ENCODE results near the gene NNT. TPM values are rescaled to one million over a fixed set of nuclear protein-coding genes. Genes with fewer than 3 reads are reported as not detected.
A peak's percentile ranks its signal among the peaks of the same experiment; 100 is the strongest.
"Not testable (repeated sequence)": the region's sequence is repeated elsewhere in the genome, so short reads cannot be mapped to it uniquely, and the experiment has no call there.

The NNT gene
- total RNA-seq = 10 to 100 TPM; 53.6 to 69.4 TPM
- polyA plus RNA-seq = 10 to 100 TPM; 13.9 to 20.4 TPM
- long read RNA-seq, donor 1, full-length matches to known transcripts = 3 of 48 reads
- long read RNA-seq, donor 1, partial matches to known transcripts = 26 of 48 reads
- long read RNA-seq, donor 1, other reads (novel, unspliced or antisense) = 19 of 48 reads
- long read RNA-seq, donor 2, full-length matches to known transcripts = 10 of 30 reads
- long read RNA-seq, donor 2, partial matches to known transcripts = 9 of 30 reads
- long read RNA-seq, donor 2, other reads (novel, unspliced or antisense) = 11 of 30 reads

DNA sequence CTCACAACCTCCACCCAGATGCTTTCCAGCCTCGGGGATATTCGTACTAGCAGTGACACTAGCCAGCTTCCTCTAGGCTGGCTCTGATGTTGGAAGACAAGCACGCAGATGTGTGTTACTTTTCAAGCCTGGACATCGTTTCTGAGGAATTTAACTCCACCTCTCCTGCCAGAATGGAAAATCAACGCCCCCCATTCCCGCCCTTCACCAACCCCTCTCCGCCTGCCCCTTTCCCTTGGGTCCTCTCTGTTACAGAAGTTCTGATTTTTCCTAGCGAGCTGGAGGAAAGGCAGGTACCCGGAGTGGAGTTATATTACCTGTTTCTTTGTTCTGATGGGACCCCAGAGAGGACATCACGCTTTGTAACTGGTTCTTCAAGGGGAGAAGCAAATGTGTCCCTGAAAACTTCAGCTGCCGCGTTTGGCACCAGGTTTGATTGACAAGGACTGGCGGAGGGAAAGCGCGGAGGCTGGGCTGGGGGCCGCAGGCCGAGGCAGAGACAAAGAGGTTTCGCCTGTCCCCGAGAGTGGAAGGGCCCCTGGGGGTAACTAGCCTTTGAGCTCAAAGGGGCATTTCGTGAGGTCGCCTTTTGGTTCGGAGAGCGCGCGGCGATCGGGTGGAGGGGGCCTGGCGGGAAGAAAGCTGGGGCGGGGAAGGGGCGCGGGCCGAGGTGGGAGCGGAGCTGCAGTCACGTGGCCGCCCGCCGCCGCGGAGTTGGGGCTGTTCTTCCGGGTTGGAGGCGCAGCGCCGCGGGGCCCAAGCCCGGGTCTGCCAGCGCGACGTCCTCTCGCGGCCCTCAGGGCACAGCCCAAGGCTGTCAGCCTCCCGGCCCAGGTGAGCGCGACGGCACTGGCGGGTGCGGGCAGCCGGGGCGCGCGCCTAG, at the start of gene NNT:
NNT (plus strand) TSS at position 720 of the 883 bp plus-strand sequence. CDS start 6,016 bp downstream, outside the sequence.
- WGBS, 2 donors = 0 to 1% methylated on average over 59 to 60 of the region's 60 CpGs
- H3K27ac ChIP-seq (ENCODE audit: low read depth in 1 of 2, low read length in 2 of 2) = peak within 1 kb of the TSS; percentile 22 to 60
- ATAC-seq (ENCODE audit: low FRiP score) (peak; percentile 94), DNase-seq (peak; percentile 87 to 94)
- H3K4me1 ChIP-seq (ENCODE audit: control insufficient read depth in 1 of 2, insufficient read depth in 2 of 2, low read length in 2 of 2) = peaks cover 0 to 5% of the 10 kb centered on the region in 2 donors
- no peaks in the 10 kb centered on the region for H3K27me3 ChIP-seq (ENCODE audit: control insufficient read depth in 1 of 2, insufficient read depth in 2 of 2, low read length in 1 of 2)
- intact Hi-C loops (cut with DNase I) = loop anchor here (2.0 to 5.0 kb wide), 2 partner anchors 46 to 290 kb away; partner anchors contain the start of genes PAIP1 (in 2 of the 2) and HMGCS1 (in 1 of the 2)
- peak within 1 kb of the TSS; percentile 51 to 66 for H3K4me3 ChIP-seq (ENCODE audit: low read length in 2 of 2)
- H3K9me3 ChIP-seq (ENCODE audit: control insufficient read depth, low read length) = no peaks in the 10 kb centered on the region
- H3K36me3 ChIP-seq (ENCODE audit: control insufficient read depth in 1 of 2, insufficient read depth in 2 of 2, low read length in 1 of 2) = no peaks in the 10 kb centered on the region

DNA sequence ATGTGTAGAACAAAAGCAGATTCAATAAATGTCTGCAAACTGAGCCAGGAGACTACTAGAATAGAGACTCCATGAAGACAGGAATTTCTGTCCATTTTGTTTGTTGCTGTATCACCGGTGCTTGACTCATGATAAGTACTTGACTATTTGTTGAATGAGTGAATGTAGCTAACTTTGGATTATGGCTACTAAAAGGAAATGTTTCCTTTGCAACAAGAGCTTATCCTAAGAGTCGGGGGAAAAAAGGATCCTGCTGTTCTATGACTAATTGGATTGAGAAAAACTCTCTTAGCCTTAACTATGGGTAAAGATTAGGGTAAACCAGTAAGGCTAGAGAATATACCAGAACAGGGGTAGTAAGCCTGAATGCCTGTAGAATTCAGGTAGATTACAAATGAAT, 49.6 kb upstream of the NNT start:
- H3K27me3 ChIP-seq (ENCODE audit: control insufficient read depth in 1 of 2, insufficient read depth in 2 of 2, low read length in 1 of 2) = no peaks in the 10 kb centered on the region
- ATAC-seq (ENCODE audit: low FRiP score) = no peak
- 26 to 43% methylated on average over 2 of the region's 2 CpGs for WGBS, 2 donors
- H3K4me1 ChIP-seq (ENCODE audit: control insufficient read depth in 1 of 2, insufficient read depth in 2 of 2, low read length in 2 of 2) = peaks cover 0 to 12% of the 10 kb centered on the region in 2 donors
- no peak overlapping the region for H3K4me3 ChIP-seq (ENCODE audit: low read length in 2 of 2)
- H3K9me3 ChIP-seq (ENCODE audit: control insufficient read depth, low read length) = no peaks in the 10 kb centered on the region
- H3K36me3 ChIP-seq (ENCODE audit: control insufficient read depth in 1 of 2, insufficient read depth in 2 of 2, low read length in 1 of 2) = no peaks in the 10 kb centered on the region
- intact Hi-C loops (cut with DNase I) = no loop called here
- H3K27ac ChIP-seq (ENCODE audit: low read depth in 1 of 2, low read length in 2 of 2) = no peak overlapping the region
- no peak for DNase-seq

DNA sequence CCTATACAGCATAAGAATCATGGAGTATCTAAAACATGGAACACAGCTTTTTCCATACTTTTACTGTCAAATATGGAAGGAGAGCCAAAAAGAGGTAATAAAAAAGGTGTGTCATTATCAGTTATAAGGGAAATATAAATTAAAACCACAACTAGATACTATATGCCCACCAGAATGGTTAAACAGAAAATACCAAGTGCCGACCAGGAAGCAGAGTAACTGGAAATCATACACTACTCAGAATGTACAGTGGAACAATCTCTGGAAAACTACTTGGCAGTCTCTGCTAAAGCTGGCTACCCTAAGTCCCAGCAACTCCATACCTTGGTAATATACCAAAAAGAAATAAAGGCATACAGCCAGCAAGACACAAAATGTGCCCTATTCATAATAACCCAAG, 48.5 kb upstream of the NNT start:
- intact Hi-C loops (cut with DNase I) = no loop called here
- ATAC-seq (ENCODE audit: low FRiP score) (no peak), DNase-seq (no peak)
- H3K36me3 ChIP-seq (ENCODE audit: control insufficient read depth in 1 of 2, insufficient read depth in 2 of 2, low read length in 1 of 2) = no peaks in the 10 kb centered on the region
- H3K4me1 ChIP-seq (ENCODE audit: control insufficient read depth in 1 of 2, insufficient read depth in 2 of 2, low read length in 2 of 2) = peaks cover 0 to 10% of the 10 kb centered on the region in 2 donors
- no peak overlapping the region for H3K4me3 ChIP-seq (ENCODE audit: low read length in 2 of 2)
- no peaks in the 10 kb centered on the region for H3K27me3 ChIP-seq (ENCODE audit: control insufficient read depth in 1 of 2, insufficient read depth in 2 of 2, low read length in 1 of 2)
- H3K9me3 ChIP-seq (ENCODE audit: control insufficient read depth, low read length) = no peaks in the 10 kb centered on the region
- WGBS, 2 donors = 82 to 86% methylated on average over 1 of the region's 1 CpG
- no peak overlapping the region for H3K27ac ChIP-seq (ENCODE audit: low read depth in 1 of 2, low read length in 2 of 2)

DNA sequence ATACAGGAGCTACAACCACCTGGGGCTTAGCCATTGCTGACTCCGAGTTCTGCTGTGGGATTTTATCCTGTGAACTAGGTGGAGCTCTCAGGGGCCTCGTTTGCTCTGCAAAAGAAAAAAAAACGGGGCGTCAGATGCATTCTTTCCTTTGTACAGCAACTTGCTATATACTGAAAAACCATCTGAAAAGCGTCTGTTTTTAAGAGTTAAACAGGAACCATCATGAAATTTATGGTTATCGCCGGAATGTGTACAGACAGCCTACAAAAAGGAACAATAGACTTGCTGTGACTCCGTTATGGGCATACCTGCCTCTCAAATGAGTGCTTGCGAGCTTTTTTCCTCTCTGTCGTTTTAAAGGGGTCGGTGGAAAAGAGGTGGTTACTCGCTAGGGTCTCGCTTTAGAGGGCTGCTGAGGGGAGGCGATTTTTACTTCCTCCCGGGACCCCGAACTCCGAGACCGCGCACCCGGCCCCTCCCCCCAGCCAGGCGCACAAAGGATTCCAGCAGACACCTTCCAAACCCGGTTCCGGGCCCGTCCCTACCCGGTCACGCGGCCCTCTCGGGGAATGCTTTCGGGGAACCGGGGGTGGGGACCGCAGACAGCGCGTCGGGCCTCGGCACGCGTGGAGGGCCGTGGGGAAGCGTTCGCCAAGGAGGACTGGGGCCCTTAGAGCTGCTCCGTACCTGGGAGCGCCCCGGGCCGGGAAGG, 46.9 kb upstream of the NNT start:
- peaks cover 0 to 10% of the 10 kb centered on the region in 2 donors for H3K4me1 ChIP-seq (ENCODE audit: control insufficient read depth in 1 of 2, insufficient read depth in 2 of 2, low read length in 2 of 2)
- 0% methylated on average over 40 to 44 of the region's 44 CpGs for WGBS, 2 donors
- peak; percentile 68 to 84 for DNase-seq
- no peak for ATAC-seq (ENCODE audit: low FRiP score)
- H3K4me3 ChIP-seq (ENCODE audit: low read length in 2 of 2) = peak overlapping the region; percentile 73 to 100
- intact Hi-C loops (cut with DNase I) = loop anchor here (2.0 to 5.0 kb wide), 3 partner anchors 39 to 71 kb away; partner anchors contain the start of genes NNT (in 2 of the 2) and C5orf34 (in 1 of the 2)
- H3K27ac ChIP-seq (ENCODE audit: low read depth in 1 of 2, low read length in 2 of 2) = peak overlapping the region; percentile 51 to 99
- no peaks in the 10 kb centered on the region for H3K9me3 ChIP-seq (ENCODE audit: control insufficient read depth, low read length)
- no peaks in the 10 kb centered on the region for H3K36me3 ChIP-seq (ENCODE audit: control insufficient read depth in 1 of 2, insufficient read depth in 2 of 2, low read length in 1 of 2)
- H3K27me3 ChIP-seq (ENCODE audit: control insufficient read depth in 1 of 2, insufficient read depth in 2 of 2, low read length in 1 of 2) = no peaks in the 10 kb centered on the region

DNA sequence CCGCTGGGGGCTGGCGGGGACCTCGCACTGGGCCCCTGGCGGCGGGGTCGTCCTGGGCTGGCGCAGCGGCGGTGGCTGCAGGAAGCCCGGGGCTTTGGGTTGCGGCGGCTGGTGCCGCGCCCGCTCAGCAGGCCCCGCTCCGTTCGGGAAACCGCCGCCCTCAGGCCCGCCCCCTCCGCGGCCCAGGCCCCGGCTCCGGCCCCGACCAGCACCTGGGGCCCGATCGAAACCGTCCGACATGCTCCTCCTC, 46.4 kb upstream of the NNT start:
- H3K36me3 ChIP-seq (ENCODE audit: control insufficient read depth in 1 of 2, insufficient read depth in 2 of 2, low read length in 1 of 2); DNase-seq; H3K27me3 ChIP-seq (ENCODE audit: control insufficient read depth in 1 of 2, insufficient read depth in 2 of 2, low read length in 1 of 2); H3K9me3 ChIP-seq (ENCODE audit: control insufficient read depth, low read length): not testable (repeated sequence)
- peak overlapping the region; percentile 46 to 99 for H3K27ac ChIP-seq (ENCODE audit: low read depth in 1 of 2, low read length in 2 of 2)
- peaks cover 0 to 10% of the 10 kb centered on the region in 2 donors for H3K4me1 ChIP-seq (ENCODE audit: control insufficient read depth in 1 of 2, insufficient read depth in 2 of 2, low read length in 2 of 2)
- intact Hi-C loops (cut with DNase I) = loop anchor here (2.0 to 5.0 kb wide), 3 partner anchors 39 to 72 kb away; partner anchors contain the start of genes NNT (in 2 of the 2) and C5orf34 (in 1 of the 2)
- peak overlapping the region; percentile 73 to 100 for H3K4me3 ChIP-seq (ENCODE audit: low read length in 2 of 2)
- peak; percentile 93 for ATAC-seq (ENCODE audit: low FRiP score)
- 0 to 1% methylated on average over 5 to 30 of the region's 30 CpGs for WGBS, 2 donors

DNA sequence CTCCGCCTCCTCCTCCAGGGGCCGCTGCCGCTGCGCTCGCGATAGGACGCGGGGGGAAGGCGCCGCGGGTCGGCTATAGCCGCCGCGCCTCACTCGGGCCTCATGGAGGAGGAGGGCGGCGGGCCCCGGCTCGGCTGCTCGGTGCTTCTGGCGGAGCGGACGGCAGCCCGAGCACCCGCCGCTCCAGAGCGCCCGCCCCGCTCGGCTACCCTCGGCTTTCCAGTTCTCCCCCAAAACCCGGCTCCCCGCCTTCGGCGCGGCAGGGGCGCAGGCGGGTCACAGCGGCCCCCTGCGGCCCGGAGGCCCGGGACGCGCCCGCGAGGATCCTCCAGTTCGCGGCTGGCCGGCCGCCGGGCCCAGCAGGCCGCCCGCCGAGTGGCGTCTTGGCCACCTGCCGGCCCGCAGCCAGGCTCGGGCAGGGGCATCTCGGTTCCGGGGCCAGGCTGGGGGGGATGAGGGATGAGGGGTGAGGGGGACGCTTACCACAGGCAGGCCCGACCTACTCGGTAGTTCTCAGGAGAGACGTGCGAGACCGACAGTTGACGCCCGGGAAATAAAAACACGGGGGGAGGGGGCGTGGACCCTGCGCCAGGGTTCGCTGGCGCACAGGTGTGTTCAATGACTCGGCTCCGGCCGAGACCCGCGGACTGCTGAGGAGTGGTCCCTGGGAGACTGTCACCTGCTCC, 46.0 kb upstream of the NNT start, which contains the start of gene PAIP1:
PAIP1 (minus strand) TSS at position 221 of the 686 bp plus-strand sequence. CDS start 231 bp downstream, outside the sequence.
- ATAC-seq (ENCODE audit: low FRiP score) (peak; percentile 96), DNase-seq (peak; percentile 89 to 95)
- WGBS, 2 donors = 0 to 1% methylated on average over 57 to 79 of the region's 79 CpGs
- Histone ChIP-seq H3K4me1 (ENCODE audit: control insufficient read depth in 1 of 2, insufficient read depth in 2 of 2, low read length in 2 of 2) (peaks cover 0 to 8% of the 10 kb centered on the region in 2 donors), H3K9me3 (ENCODE audit: control insufficient read depth, low read length) (no peaks in the 10 kb centered on the region), H3K4me3 (ENCODE audit: low read length in 2 of 2) (peak within 1 kb of the TSS; percentile 73 to 100), H3K27me3 (ENCODE audit: control insufficient read depth in 1 of 2, insufficient read depth in 2 of 2, low read length in 1 of 2) (no peaks in the 10 kb centered on the region), H3K36me3 (ENCODE audit: control insufficient read depth in 1 of 2, insufficient read depth in 2 of 2, low read length in 1 of 2) (no peaks in the 10 kb centered on the region), H3K27ac (ENCODE audit: low read depth in 1 of 2, low read length in 2 of 2) (peak within 1 kb of the TSS; percentile 51 to 99)
- intact Hi-C loops (cut with DNase I) = loop anchor here (2.0 to 5.0 kb wide), 3 partner anchors 40 to 72 kb away; partner anchors contain the start of genes NNT (in 2 of the 2) and C5orf34 (in 1 of the 2)

DNA sequence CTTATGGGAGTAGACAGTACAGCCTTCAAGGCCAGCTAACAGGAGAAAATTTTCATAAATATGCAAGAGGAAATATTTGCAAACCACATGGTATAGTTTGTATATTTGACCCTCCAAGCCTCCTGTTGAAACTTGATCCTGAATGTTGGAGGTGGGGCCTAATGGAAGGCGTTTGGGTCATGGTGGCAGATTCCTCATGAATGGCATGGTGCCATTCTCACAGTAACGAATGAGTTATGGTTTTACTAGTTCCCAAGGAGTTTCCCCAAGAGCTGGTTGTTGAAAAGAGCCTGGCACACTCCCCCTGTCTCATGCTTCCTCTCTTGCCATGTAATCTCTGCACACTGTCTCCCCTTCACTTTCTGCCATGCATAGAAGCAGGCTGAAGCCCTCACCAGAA, 42.9 kb upstream of the NNT start:
- no peak overlapping the region for H3K27ac ChIP-seq (ENCODE audit: low read depth in 1 of 2, low read length in 2 of 2)
- 20 to 26% methylated on average over 2 of the region's 2 CpGs for WGBS, 2 donors
- DNase-seq = no peak
- intact Hi-C loops (cut with DNase I) = no loop called here
- no peaks in the 10 kb centered on the region for H3K27me3 ChIP-seq (ENCODE audit: control insufficient read depth in 1 of 2, insufficient read depth in 2 of 2, low read length in 1 of 2)
- H3K36me3 ChIP-seq (ENCODE audit: control insufficient read depth in 1 of 2, insufficient read depth in 2 of 2, low read length in 1 of 2) = no peaks in the 10 kb centered on the region
- ATAC-seq (ENCODE audit: low FRiP score) = no peak
- H3K9me3 ChIP-seq (ENCODE audit: control insufficient read depth, low read length) = no peaks in the 10 kb centered on the region
- no peak overlapping the region for H3K4me3 ChIP-seq (ENCODE audit: low read length in 2 of 2)
- peaks cover 0 to 3% of the 10 kb centered on the region in 2 donors for H3K4me1 ChIP-seq (ENCODE audit: control insufficient read depth in 1 of 2, insufficient read depth in 2 of 2, low read length in 2 of 2)

DNA sequence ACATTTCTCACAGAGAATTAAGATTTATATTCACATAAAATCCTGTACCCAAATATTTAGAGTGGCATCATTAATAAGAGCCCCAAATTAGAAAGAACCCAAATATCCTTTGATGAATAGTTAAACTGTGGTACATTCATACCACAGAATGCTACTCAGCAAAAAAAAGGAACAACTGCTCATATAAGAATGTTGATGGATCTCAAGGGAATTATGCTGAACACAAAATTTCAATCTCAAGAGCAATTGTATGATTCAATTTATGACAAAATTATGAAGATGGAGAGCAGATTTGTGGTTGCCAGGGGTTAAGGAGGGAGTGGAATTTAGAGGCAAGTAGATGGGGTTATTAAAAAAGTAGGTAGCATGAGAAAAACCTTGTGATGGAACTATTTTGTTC, 41.6 kb upstream of the NNT start:
- ATAC-seq (ENCODE audit: low FRiP score) (no peak), DNase-seq (no peak)
- no peaks in the 10 kb centered on the region for H3K27me3 ChIP-seq (ENCODE audit: control insufficient read depth in 1 of 2, insufficient read depth in 2 of 2, low read length in 1 of 2)
- H3K4me1 ChIP-seq (ENCODE audit: control insufficient read depth in 1 of 2, insufficient read depth in 2 of 2, low read length in 2 of 2) = no peaks in the 10 kb centered on the region
- no peak overlapping the region for H3K27ac ChIP-seq (ENCODE audit: low read depth in 1 of 2, low read length in 2 of 2)
- intact Hi-C loops (cut with DNase I) = no loop called here
- no peak overlapping the region for H3K4me3 ChIP-seq (ENCODE audit: low read length in 2 of 2)
- no peaks in the 10 kb centered on the region for H3K36me3 ChIP-seq (ENCODE audit: control insufficient read depth in 1 of 2, insufficient read depth in 2 of 2, low read length in 1 of 2)
- no peaks in the 10 kb centered on the region for H3K9me3 ChIP-seq (ENCODE audit: control insufficient read depth, low read length)

Measured in aorta (tissue), 5 donors.